Ascending aorta (tissue), 2 donors: ENCODE results near the gene KCNG2. TPM values are rescaled to one million over a fixed set of nuclear protein-coding genes. Genes with fewer than 3 reads are reported as not detected.
A peak's percentile ranks its signal among the peaks of the same experiment; 100 is the strongest.

ENCODE experiments used
- DNase-seq, 2 donors: peaks; one replicate each; pipeline ENCODE4 v3.0.0-alpha.2; 2019; ENCODE audit warnings: low spot score in 2 of 2
- H3K27ac ChIP-seq, 2 donors: fragments of 200-600 bp; sonication (generic); one replicate each; pipeline ENCODE4 v1.5.1; 2016 to 2017; ENCODE audit warnings: mild to moderate bottlenecking in 1 of 2
- H3K27me3 ChIP-seq: fragments of 200-600 bp; sonication (generic); one replicate; pipeline ENCODE4 v1.5.1; 2017
- H3K36me3 ChIP-seq, 2 donors: fragments of 200-600 bp; sonication (generic); one replicate each; pipeline ENCODE4 v1.5.1; 2016
- H3K4me1 ChIP-seq, 2 donors: fragments of 200-600 bp; sonication (generic); one replicate each; pipeline ENCODE4 v1.5.1; 2016 to 2017; ENCODE audit warnings: mild to moderate bottlenecking in 1 of 2
- H3K4me3 ChIP-seq, 2 donors: fragments of 200-600 bp; sonication (generic); one replicate each; pipeline ENCODE4 v1.5.1; 2016 to 2017; ENCODE audit warnings: mild to moderate bottlenecking in 1 of 2
- H3K9me3 ChIP-seq, 2 donors: fragments of 200-600 bp; sonication (generic); one replicate each; pipeline ENCODE4 v1.5.1; 2016
- intact Hi-C: fragments of 100-400 bp; cut with DNase I; formaldehyde crosslinking; loops from one replicate; pipeline ENCODE4 v1.15.1; 2023
- total RNA-seq: library from RNA; depleted of rRNA; stranded (reverse); fragments of >200 nt; gene quantifications from one replicate; pipeline ENCODE4 v1.1.0, GENCODE V29; 2016
- TF ChIP-seq, protein P1 (sequence below), 3 experiments: fragments of 200-600 bp in 2 of 3; fragments of 450-650 bp in 1 of 3; sonication (generic) in 2 of 3; IDR thresholded peaks; one replicate each; pipeline ENCODE4 v1.5.1; 2016 to 2019; ENCODE audit warnings: antibody characterized with exemption in 3 of 3, mild to moderate bottlenecking in 1 of 3, moderate library complexity in 1 of 3

KCNG2 gene
- total RNA-seq, 1 donor from 2014 or later: not detected

DNA sequence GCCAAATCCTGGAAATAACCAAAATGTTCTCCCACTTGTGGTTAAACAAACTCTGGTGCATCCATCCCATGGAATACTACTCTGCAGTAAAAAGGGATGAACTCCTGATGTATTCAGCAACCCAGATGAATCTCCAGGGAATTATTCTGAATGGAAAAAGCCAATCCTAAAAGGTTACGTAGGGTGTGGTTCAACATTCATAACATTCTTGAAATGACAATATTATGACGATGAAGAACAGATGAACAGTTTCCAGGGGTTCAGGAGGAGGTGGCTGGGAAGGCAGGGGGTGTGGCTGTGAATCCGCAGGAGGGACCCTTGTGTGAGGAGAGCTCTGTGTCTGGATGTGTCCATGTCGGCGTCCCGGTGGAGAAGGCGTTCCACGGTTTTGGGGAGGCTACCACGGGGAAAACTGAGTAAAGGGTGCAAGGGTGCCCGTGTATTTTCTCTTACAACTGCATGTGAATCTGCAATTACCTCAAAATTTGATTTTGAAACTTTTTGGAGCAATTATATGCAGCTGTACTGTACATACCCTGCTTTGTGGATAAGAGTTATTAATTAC, 47.3 kb downstream of the KCNG2 start:
- H3K27ac ChIP-seq: no peak overlapping the region
- DNase-seq: no peak
- intact Hi-C loops: no loop called here
- no peaks in the 10 kb centered on the region for H3K27me3 ChIP-seq
- TF ChIP-seq, protein P1, sequence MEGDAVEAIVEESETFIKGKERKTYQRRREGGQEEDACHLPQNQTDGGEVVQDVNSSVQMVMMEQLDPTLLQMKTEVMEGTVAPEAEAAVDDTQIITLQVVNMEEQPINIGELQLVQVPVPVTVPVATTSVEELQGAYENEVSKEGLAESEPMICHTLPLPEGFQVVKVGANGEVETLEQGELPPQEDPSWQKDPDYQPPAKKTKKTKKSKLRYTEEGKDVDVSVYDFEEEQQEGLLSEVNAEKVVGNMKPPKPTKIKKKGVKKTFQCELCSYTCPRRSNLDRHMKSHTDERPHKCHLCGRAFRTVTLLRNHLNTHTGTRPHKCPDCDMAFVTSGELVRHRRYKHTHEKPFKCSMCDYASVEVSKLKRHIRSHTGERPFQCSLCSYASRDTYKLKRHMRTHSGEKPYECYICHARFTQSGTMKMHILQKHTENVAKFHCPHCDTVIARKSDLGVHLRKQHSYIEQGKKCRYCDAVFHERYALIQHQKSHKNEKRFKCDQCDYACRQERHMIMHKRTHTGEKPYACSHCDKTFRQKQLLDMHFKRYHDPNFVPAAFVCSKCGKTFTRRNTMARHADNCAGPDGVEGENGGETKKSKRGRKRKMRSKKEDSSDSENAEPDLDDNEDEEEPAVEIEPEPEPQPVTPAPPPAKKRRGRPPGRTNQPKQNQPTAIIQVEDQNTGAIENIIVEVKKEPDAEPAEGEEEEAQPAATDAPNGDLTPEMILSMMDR (IDR thresholded peaks at IDR 0.05): no peak
- no peaks in the 10 kb centered on the region for H3K4me1 ChIP-seq
- no peak overlapping the region for H3K4me3 ChIP-seq
- H3K36me3 ChIP-seq: no peaks in the 10 kb centered on the region
- H3K9me3 ChIP-seq: peaks cover 0 to 3% of the 10 kb centered on the region in 2 donors

DNA sequence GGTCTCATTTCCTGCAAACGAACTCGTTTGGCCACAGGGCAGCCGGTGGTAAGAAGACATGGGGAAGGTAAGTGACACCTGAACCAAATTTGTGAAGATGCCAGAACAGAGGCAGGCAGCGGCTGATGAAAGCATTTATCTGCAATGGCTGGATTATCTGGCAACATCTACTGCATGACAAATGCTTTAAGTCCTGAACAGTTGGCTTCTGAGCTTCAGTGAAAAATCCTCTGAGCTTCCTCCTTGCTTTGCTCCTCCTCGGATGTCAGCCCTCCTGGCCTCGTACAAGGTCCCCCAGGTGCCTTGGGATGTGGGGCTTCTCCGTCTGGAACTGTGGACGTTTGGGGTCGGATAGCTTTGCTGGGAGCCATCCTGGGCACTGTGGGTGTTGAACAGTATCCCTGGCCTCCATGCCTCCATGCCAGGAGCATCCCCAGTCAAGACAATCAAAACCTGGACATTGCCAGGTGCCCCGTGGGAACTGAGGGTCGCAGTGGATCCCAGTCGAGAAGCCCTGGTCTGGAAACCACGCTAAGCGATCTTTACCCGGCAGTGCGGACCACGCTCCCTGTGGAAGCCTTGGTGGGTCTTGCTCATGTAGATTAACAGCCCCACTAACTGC, 49.3 kb downstream of the KCNG2 start:
- Histone ChIP-seq H3K9me3 (no peaks in the 10 kb centered on the region), H3K4me1 (no peaks in the 10 kb centered on the region), H3K4me3 (no peak overlapping the region), H3K36me3 (no peaks in the 10 kb centered on the region), H3K27me3 (no peaks in the 10 kb centered on the region), H3K27ac (no peak overlapping the region)
- intact Hi-C loops: no loop called here
- no peak for DNase-seq
- TF ChIP-seq, protein P1 (IDR thresholded peaks at IDR 0.05): no peak

DNA sequence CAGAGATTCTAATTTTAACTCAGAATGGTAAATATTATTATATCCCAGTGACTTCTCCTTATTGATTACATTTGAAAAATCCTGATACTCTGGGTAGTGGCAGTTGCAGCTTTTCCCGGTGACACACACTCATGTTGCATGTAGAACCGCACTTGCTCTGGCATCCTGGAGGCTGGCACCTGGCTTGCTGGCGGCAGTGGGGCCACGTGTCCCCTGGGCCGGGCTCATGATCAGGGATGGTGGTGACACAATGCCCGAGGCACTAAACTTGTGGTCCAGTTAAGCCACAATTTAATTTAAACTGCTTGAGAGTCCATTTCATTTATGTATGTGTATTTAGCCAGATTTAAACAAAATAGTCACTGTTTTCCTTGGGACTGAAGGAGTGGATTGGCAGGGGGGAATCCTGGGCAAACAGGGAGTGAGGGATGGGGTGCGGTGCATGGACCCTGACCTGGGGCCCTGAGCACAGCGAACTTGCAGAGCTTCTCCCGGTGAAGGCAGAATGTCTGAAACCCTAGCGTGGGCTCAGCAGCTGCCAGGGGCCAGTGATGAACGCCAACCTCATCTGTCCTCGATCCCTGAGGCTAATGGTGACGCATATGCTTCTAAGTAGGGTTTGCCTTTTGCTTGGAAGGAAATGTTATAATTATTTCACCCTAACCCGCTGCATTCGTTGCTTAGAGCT, 50.0 kb downstream of the KCNG2 start:
- TF ChIP-seq, protein P1 (IDR thresholded peaks at IDR 0.05): no peak
- Histone ChIP-seq H3K36me3 (no peaks in the 10 kb centered on the region), H3K4me3 (no peak overlapping the region), H3K27ac (no peak overlapping the region), H3K4me1 (no peaks in the 10 kb centered on the region), H3K9me3 (no peaks in the 10 kb centered on the region), H3K27me3 (no peaks in the 10 kb centered on the region)
- intact Hi-C loops: no loop called here
- no peak for DNase-seq

DNA sequence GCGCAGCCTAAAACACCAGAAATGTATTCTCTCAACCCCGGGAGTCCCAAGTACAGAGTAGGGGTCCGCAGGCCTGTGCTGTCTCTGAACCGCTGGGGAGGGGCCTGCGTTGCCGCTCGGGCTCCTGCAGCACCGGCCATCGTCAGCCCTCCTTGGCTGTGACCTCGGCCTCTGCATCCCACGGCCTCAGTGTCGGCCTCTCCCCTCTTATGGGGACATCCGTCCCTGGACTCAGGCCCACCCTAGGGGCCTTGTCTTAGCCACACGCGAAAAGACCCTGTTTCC, 50.5 kb downstream of the KCNG2 start:
- TF ChIP-seq, protein P1 (IDR thresholded peaks at IDR 0.05): no peak
- no peaks in the 10 kb centered on the region for H3K36me3 ChIP-seq
- H3K4me3 ChIP-seq: no peak overlapping the region
- intact Hi-C loops: no loop called here
- H3K27me3 ChIP-seq: no peaks in the 10 kb centered on the region
- peak in 1 of 2 donors; percentile 48 for DNase-seq
- H3K27ac ChIP-seq: no peak overlapping the region
- no peaks in the 10 kb centered on the region for H3K9me3 ChIP-seq
- H3K4me1 ChIP-seq: no peaks in the 10 kb centered on the region

DNA sequence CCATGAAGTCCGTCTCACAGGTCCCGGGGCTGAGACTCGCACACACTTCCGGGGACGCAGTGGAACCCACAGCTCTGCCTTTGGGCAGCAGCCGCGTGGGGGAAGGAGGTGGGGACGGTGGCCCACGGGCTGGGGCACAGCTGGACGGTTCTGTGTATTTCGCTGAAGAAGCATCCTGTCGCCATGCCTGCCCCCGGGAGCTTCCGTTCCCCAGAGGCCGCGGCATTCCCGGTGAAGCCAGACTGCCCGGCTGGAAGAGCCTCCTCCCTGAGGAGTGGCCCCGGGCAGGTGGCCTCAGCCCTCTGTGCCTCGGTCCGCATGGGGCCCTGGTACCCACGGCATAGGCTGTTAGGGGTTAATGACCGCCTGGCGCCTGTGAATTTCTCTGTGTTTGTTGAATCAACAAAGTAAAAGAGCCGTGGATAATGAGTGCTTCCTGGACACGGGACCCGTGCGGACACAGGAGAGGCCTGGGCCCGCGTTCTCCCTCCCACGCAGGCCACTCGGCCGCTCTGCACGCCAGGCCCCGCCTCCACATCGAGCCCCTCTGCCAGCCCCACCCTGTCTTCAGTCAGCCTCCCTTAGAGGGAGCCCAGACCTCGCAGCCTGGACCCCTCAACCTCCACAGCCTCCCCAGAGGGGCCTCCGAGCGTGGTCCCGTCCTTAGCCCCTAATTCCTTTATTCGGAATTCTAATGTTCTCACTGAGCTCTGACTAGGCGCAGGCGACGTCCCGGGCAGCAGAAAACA, 51.0 kb downstream of the KCNG2 start:
- H3K9me3 ChIP-seq: no peaks in the 10 kb centered on the region
- H3K4me1 ChIP-seq: no peaks in the 10 kb centered on the region
- intact Hi-C loops: no loop called here
- H3K27me3 ChIP-seq: no peaks in the 10 kb centered on the region
- DNase-seq: peak in 1 of 2 donors; percentile 55
- H3K36me3 ChIP-seq: no peaks in the 10 kb centered on the region
- H3K4me3 ChIP-seq: no peak overlapping the region
- no peak overlapping the region for H3K27ac ChIP-seq
- TF ChIP-seq, protein P1 (IDR thresholded peaks at IDR 0.05): no peak
